BJ (cell line): ENCODE data around the gene PYGM. TPM values are rescaled to one million over a fixed set of nuclear protein-coding genes. Genes with fewer than 3 reads are reported as not detected.

Experiments
- CTCF ChIA-PET: fragments of 350-600 bp; formaldehyde crosslinking; extraction: SDS; loops from one replicate; lab custom pipeline; 2021; ENCODE audit warnings: antibody characterized with exemption, inconsistent platforms; lab: Yijun Ruan, JAX
- POLR2A ChIA-PET: fragments of 300-600 bp; sonication (Branson Sonifier 250); formaldehyde crosslinking; extraction: SDS; loops from one replicate; lab custom pipeline; 2021; ENCODE audit warnings: antibody characterized with exemption; lab: Charles Lee
- DNase-seq: peaks from one replicate; pipeline ENCODE4 v3.0.0-alpha.2; 2011; ENCODE audit warnings: low read depth
- H3K27me3 ChIP-seq: 2 replicates; pipeline ENCODE4 v1.6.0; 2011; ENCODE audit warnings: low read length; ENCODE audit not compliant: control insufficient read depth, insufficient read depth
- H3K36me3 ChIP-seq: 2 replicates; pipeline ENCODE4 v1.5.1; 2011; ENCODE audit warnings: low read length; ENCODE audit not compliant: control insufficient read depth, insufficient read depth
- H3K4me3 ChIP-seq: 2 replicates; pipeline ENCODE4 v1.5.1; 2011; ENCODE audit warnings: low read depth, mild to moderate bottlenecking, control low read depth, low read length
- polyA plus RNA-seq: library from polyadenylated mRNA; depleted of rRNA; stranded (reverse); fragments of >200 nt; gene quantifications from 2 replicates; pipeline ENCODE4 v1.2.3, GENCODE V29; 2011
- TF ChIP-seq, protein P1 (sequence below): IDR thresholded peaks from 2 replicates; pipeline ENCODE4 v1.5.1; 2011; ENCODE audit warnings: low read depth, mild to moderate bottlenecking, control low read depth, inconsistent platforms, low read length, moderate library complexity; ENCODE audit not compliant: insufficient read depth

PYGM gene
- polyA plus RNA-seq, 1 experiment, result 0.10 TPM

DNA sequence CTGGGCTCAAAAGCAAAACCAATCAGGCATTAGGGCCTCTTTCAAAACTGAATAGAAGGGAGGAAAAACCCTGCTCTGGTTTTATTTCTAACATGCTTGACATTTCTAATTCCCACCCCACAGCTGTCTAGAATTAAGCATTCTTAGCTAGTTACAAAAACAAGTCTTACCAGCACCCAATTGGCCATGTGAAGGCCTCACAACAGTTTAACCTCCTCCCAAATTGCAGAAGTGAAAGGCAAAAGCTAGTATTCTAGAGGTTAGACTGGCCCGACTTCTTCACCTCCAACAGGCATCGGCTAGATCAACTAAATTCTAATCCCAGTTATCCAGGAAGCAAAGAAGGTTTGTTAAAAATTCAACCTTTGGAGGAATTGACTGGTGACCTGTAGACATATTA is 12.1 kb upstream of the PYGM start:
- Histone ChIP-seq H3K27me3 (no peaks in the 10 kb centered on the region), H3K36me3 (peaks cover 60% of the 10 kb centered on the region), H3K4me3 (no peak overlapping the region)
- POLR2A ChIA-PET, result interaction anchor here (0.6 kb wide), 1 partner anchor 11 kb away, joined by 8 read pairs; no protein-coding TSS in a partner anchor
- CTCF ChIA-PET, result interaction anchor here (1.0 to 4.5 kb wide), 2 partner anchors 9 to 83 kb away, joined by 3 to 11 read pairs; no protein-coding TSS in a partner anchor
- TF ChIP-seq, protein P1, sequence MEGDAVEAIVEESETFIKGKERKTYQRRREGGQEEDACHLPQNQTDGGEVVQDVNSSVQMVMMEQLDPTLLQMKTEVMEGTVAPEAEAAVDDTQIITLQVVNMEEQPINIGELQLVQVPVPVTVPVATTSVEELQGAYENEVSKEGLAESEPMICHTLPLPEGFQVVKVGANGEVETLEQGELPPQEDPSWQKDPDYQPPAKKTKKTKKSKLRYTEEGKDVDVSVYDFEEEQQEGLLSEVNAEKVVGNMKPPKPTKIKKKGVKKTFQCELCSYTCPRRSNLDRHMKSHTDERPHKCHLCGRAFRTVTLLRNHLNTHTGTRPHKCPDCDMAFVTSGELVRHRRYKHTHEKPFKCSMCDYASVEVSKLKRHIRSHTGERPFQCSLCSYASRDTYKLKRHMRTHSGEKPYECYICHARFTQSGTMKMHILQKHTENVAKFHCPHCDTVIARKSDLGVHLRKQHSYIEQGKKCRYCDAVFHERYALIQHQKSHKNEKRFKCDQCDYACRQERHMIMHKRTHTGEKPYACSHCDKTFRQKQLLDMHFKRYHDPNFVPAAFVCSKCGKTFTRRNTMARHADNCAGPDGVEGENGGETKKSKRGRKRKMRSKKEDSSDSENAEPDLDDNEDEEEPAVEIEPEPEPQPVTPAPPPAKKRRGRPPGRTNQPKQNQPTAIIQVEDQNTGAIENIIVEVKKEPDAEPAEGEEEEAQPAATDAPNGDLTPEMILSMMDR, result no peak
- DNase-seq, result no peak

DNA sequence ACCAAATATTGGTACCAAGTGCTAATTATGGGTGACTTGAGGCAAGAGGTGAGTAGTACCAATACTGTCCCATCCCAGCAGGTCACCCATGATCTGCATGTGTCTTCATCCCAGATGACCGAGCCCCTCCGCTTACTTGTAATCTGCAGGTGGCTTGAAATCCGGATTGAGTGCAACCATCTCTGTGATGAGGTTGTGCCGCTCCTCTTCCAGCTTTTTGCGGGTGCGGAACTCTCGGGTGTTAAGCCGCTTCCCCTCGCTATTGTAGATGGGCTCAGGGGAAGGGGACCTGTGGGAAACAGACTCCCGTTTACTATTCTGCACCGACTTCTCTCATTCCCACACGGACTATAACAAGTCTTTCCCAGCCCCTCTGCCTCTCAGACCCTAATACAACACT is 10.3 kb upstream of the PYGM start:
- ChIA-PET CTCF (interaction anchor here (1.2 kb wide), 1 partner anchor 27 kb away, joined by 3 read pairs; no protein-coding TSS in a partner anchor), POLR2A (no interaction called here)
- H3K27me3 ChIP-seq, result no peaks in the 10 kb centered on the region
- TF ChIP-seq, protein P1, result no peak
- DNase-seq, result no peak
- H3K36me3 ChIP-seq, result peaks cover 63% of the 10 kb centered on the region
- no peak overlapping the region for H3K4me3 ChIP-seq

DNA sequence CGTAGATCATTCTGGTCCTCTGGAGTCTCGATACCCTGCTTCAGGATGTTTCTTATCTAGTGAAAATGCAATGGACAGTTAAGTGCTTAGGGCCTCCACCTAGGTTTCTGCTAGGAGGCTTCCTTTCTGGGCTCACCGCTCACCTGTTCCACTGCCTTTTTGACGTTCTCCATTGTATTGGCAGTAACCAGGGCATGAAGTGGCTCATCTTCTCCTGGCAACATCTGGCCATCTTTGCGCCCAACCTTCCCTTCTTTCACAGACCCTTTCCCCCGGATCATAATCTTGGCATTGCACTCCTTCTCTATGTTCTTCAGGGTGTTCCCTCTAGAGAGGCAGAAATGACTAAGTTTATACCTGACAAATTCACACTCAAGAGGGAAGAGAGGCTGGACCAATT is 9.5 kb upstream of the PYGM start:
- DNase-seq, result no peak
- no peaks in the 10 kb centered on the region for H3K27me3 ChIP-seq
- POLR2A ChIA-PET, result no interaction called here
- CTCF ChIA-PET, result interaction anchor here (1.4 kb wide), 1 partner anchor 17 kb away, joined by 3 read pairs; no protein-coding TSS in a partner anchor
- H3K36me3 ChIP-seq, result peaks cover 64% of the 10 kb centered on the region
- H3K4me3 ChIP-seq, result no peak overlapping the region
- TF ChIP-seq, protein P1, result no peak

DNA sequence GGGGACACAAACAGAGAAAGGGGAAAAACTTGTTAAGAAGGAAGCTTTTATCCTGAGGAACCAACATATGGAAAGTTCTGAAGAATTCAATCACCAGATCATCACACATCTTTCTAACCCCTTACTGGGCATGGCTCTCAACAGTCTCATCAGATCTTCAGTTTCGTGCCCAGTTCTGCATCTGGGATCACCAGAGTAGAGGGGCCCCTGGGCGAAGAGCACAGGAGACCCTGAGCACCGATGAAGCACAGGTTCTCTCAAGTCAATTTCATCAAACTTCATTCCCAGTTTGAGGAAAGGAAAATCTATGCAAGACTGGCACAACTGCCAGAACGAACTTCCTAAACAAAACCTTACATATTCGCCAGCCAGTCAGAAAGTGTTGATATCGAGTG is 8.5 kb upstream of the PYGM start:
- no peaks in the 10 kb centered on the region for H3K27me3 ChIP-seq
- H3K4me3 ChIP-seq, result no peak overlapping the region
- POLR2A ChIA-PET, result no interaction called here
- peaks cover 67% of the 10 kb centered on the region for H3K36me3 ChIP-seq
- DNase-seq, result no peak
- CTCF ChIA-PET, result interaction anchor here (0.6 to 1.9 kb wide), 9 partner anchors 8 to 237 kb away, joined by 3 to 13 read pairs (median 3); no protein-coding TSS in a partner anchor
- TF ChIP-seq, protein P1, result no peak

DNA sequence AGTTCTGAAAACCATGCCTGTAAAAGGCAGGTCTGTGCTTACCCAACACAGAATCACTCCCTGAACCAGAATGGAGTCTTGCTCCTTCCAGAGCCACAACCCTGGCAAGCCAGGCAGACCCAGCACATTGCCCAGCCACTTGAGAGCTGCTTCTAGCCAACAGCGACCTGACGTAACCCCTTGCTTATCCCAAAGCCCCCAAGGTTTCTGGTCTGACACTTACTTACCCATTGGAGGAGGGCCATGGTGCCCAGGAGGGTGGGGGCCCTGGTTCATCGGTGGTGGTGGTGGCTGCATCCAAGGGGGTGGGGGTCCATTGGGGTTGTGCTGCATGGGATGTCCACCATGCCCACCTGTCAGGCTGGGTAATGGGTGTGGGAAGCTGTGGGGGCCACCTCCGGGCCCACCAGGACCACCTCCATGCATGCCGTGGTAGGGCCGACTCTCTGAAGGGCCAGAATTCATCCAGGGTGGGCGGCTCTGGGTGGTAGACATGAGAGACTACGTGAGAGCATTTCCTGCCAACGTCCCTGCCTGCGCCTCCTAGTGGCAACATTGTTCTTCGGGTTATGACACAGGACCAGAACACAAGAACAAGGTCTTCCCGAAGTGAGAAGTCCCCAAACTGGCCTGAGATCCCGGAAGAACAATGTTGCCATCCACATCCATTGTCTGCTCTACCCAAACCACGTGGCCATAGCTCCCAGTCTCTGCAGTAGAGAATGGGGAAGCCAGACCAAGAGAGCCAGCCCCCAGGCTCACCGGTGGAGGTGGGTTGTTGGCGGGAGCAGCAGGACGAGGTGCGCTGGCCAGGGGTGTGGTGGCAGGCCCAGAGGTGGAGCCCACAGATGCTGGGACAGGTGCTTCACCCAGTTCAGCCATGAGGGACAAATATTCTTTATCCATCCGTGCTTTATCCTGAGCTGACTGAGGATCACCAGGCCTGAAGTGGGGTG is 7.8 kb upstream of the PYGM start:
- Histone ChIP-seq H3K4me3 (no peak overlapping the region), H3K27me3 (no peaks in the 10 kb centered on the region), H3K36me3 (peaks cover 68% of the 10 kb centered on the region)
- TF ChIP-seq, protein P1, result peak; percentile 79
- no peak for DNase-seq
- ChIA-PET CTCF (interaction anchor here (0.6 to 1.9 kb wide), 9 partner anchors 9 to 237 kb away, joined by 3 to 13 read pairs (median 3); no protein-coding TSS in a partner anchor), POLR2A (no interaction called here)
